MM.1S (cell line): ENCODE data around the gene DKC1.
"Not testable (repeated sequence)": the region's sequence is repeated elsewhere in the genome, so short reads cannot be mapped to it uniquely, and the experiment has no call there.

Source experiments
- DNase-seq: peaks from one replicate; pipeline ENCODE4 v3.0.0-alpha.2; 2015
- H2AFZ ChIP-seq: fragments of 300-600 bp; sonication (generic); 2 replicates; pipeline ENCODE4 v1.6.0; 2016; ENCODE audit warnings: antibody characterized with exemption, low read length
- H3F3A ChIP-seq: fragments of 300-600 bp; sonication (generic); 2 replicates; pipeline ENCODE4 v1.6.1; 2016; ENCODE audit warnings: mild to moderate bottlenecking, antibody characterized with exemption, low read length, moderate library complexity, mixed read lengths; ENCODE audit not compliant: insufficient read depth
- H3K27ac ChIP-seq: fragments of 300-600 bp; sonication (generic); 2 replicates; pipeline ENCODE4 v1.5.1; 2016; ENCODE audit warnings: mild to moderate bottlenecking, low read length
- H3K27me3 ChIP-seq: fragments of 300-600 bp; sonication (generic); replicated peaks from 2 replicates; pipeline ENCODE4 v1.6.0; 2016; ENCODE audit warnings: low read length; ENCODE audit not compliant: insufficient read depth
- H3K36me3 ChIP-seq: fragments of 300-600 bp; sonication (generic); replicated peaks from 2 replicates; pipeline ENCODE4 v1.6.1; 2016; ENCODE audit warnings: mild to moderate bottlenecking, low read length, mixed read lengths; ENCODE audit not compliant: insufficient read depth
- H3K4me1 ChIP-seq: fragments of 300-600 bp; sonication (generic); 2 replicates; pipeline ENCODE4 v1.6.1; 2016; ENCODE audit warnings: low read length, mixed read lengths
- H3K4me2 ChIP-seq: fragments of 300-600 bp; sonication (generic); 2 replicates; pipeline ENCODE4 v1.6.0; 2016; ENCODE audit warnings: low read depth, low read length
- H3K4me3 ChIP-seq: fragments of 300-600 bp; sonication (generic); 2 replicates; pipeline ENCODE4 v1.5.1; 2016; ENCODE audit warnings: low read length, mixed read lengths
- H3K79me2 ChIP-seq: fragments of 300-600 bp; sonication (generic); 2 replicates; pipeline ENCODE4 v1.6.1; 2016; ENCODE audit warnings: mixed run types, low read length, mixed read lengths
- H3K9ac ChIP-seq: fragments of 300-600 bp; sonication (generic); 2 replicates; pipeline ENCODE4 v1.6.1; 2016; ENCODE audit warnings: low read length, mixed read lengths
- H3K9me2 ChIP-seq: fragments of 300-600 bp; sonication (generic); replicated peaks from 2 replicates; pipeline ENCODE4 v1.6.1; 2016; ENCODE audit warnings: mild to moderate bottlenecking, low read length, mixed read lengths; ENCODE audit not compliant: insufficient read depth
- H3K9me3 ChIP-seq: fragments of 300-600 bp; sonication (generic); replicated peaks from 2 replicates; pipeline ENCODE4 v1.6.1; 2016; ENCODE audit warnings: mild to moderate bottlenecking, low read length, mixed read lengths; ENCODE audit not compliant: insufficient read depth
- H4K20me1 ChIP-seq: fragments of 300-600 bp; sonication (generic); 2 replicates; pipeline ENCODE4 v1.6.1; 2016; ENCODE audit warnings: mild to moderate bottlenecking, low read length, moderate library complexity, mixed read lengths; ENCODE audit not compliant: insufficient read depth
- CTCF ChIP-seq: fragments of 300-600 bp; sonication (generic); IDR thresholded peaks from 2 replicates; pipeline ENCODE4 v1.5.1; 2016; ENCODE audit warnings: antibody characterized with exemption, low read length, mixed read lengths
- EZH2 ChIP-seq: fragments of 300-600 bp; sonication (generic); optimal IDR thresholded peaks from 2 replicates; pipeline ENCODE3; 2017; ENCODE audit warnings: low read depth, mild to moderate bottlenecking, antibody characterized with exemption, low read length, mixed read lengths
- EZH2phosphoT487 ChIP-seq: fragments of 300-600 bp; sonication (generic); IDR thresholded peaks from 2 replicates; pipeline ENCODE4 v1.6.1; 2018; ENCODE audit warnings: antibody characterized with exemption, low read length

Gene DKC1

DNA sequence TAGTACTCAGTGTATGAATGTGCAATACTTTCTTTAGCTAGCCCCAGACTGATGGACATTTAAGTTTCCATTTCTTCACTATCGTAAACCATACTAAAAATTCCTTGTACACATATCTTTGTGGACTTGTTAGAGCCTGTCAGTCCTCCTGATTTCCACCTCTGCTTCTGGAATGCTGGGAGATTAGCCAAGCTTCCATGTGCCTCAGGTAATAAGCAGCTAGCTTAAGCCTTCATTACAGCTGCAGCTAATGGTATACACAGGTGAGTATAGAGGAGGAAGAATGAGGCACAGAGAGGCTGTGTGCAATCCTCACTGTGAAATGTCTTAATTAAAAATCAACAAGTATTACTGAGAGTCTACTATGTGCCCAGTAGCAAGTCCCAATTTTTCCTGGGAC lies 62.0 kb downstream of the DKC1 start:
- H3K4me2 ChIP-seq: no peak overlapping the region
- no peaks in the 10 kb centered on the region for H3K9me2 ChIP-seq
- peaks cover 8% of the 10 kb centered on the region; the same call in 1 of the 2 replicates for H3F3A ChIP-seq
- H3K9ac ChIP-seq: no peak overlapping the region
- H3K9me3 ChIP-seq: no peaks in the 10 kb centered on the region
- H3K27me3 ChIP-seq: no peaks in the 10 kb centered on the region
- no peaks in the 10 kb centered on the region for H4K20me1 ChIP-seq
- H3K79me2 ChIP-seq: no peaks in the 10 kb centered on the region
- no peak for DNase-seq
- no peak overlapping the region for H3K27ac ChIP-seq
- H2AFZ ChIP-seq: no peak overlapping the region
- peaks cover 20% of the 10 kb centered on the region for H3K4me1 ChIP-seq
- no peak for TF ChIP-seq CTCF
- no peak for TF ChIP-seq EZH2
- TF ChIP-seq EZH2phosphoT487: no peak
- no peaks in the 10 kb centered on the region for H3K36me3 ChIP-seq
- H3K4me3 ChIP-seq: no peak overlapping the region

DNA sequence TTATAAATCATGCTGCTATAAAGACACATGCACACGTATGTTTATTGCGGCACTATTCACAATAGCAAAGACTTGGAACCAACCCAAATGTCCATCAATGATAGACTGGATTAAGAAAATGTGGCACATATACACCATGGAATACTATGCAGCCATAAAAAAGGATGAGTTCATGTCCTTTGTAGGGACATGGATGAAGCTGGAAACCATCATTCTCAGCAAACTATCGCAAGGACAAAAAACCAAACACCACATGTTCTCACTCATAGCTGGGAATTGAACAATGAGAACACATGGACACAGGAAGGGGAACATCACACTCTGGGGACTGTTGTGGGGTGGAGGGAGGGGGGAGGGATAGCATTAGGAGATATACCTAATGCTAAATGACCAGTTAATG lies 62.9 kb downstream of the DKC1 start:
- H3K4me1 ChIP-seq: peaks cover 20% of the 10 kb centered on the region
- not testable (repeated sequence) for H3K27me3 ChIP-seq, H3K79me2 ChIP-seq, H3K4me3 ChIP-seq, H3K4me2 ChIP-seq, DNase-seq, H4K20me1 ChIP-seq, H3K9me2 ChIP-seq, H3K9ac ChIP-seq, H3F3A ChIP-seq, H3K9me3 ChIP-seq, H2AFZ ChIP-seq, H3K27ac ChIP-seq, H3K36me3 ChIP-seq
